ENCODE results near the gene CYP26A1. TPM values are rescaled to one million over a fixed set of nuclear protein-coding genes. Genes with fewer than 3 reads are reported as not detected.

The CYP26A1 gene, protein sequence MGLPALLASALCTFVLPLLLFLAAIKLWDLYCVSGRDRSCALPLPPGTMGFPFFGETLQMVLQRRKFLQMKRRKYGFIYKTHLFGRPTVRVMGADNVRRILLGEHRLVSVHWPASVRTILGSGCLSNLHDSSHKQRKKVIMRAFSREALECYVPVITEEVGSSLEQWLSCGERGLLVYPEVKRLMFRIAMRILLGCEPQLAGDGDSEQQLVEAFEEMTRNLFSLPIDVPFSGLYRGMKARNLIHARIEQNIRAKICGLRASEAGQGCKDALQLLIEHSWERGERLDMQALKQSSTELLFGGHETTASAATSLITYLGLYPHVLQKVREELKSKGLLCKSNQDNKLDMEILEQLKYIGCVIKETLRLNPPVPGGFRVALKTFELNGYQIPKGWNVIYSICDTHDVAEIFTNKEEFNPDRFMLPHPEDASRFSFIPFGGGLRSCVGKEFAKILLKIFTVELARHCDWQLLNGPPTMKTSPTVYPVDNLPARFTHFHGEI
- under 1 TPM in 1 of 2 experiments, not detected in 1; 0.31 TPM for total RNA-seq

DNA sequence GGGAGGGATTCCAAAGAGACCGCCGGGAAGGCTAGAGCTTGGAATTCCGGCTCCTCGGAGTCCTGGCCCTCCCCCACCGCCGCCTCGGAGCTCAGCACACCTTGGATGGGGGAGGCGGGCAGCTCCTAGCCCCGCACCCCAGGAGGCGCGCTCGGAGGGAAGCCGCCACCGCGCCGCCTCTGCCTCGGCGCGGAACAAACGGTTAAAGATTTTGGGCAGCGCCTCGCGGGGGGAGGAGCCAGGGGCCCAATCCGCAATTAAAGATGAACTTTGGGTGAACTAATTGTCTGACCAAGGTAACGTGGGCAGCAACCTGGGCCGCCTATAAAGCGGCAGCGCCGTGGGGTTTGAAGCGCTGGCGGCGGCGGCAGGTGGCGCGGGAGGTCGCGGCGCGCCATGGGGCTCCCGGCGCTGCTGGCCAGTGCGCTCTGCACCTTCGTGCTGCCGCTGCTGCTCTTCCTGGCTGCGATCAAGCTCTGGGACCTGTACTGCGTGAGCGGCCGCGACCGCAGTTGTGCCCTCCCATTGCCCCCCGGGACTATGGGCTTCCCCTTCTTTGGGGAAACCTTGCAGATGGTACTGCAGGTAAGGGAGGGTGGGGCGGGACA, at the start of gene CYP26A1:
Gene CYP26A1 (plus strand): TSS at position 355 of the 608 bp plus-strand sequence. CDS start 42 bp downstream, at position 397.
- peak within 1 kb of the TSS; percentile 3 for H3K27ac Mint-ChIP-seq
- POLR2A ChIA-PET = interaction anchor here (0.9 kb wide), 1 partner anchor 11 kb away, joined by 3 read pairs; no protein-coding TSS in a partner anchor
- ATAC-seq (ENCODE audit: low read depth) = peak; percentile 27
- peak; percentile 58 for DNase-seq
- peaks cover 82% of the 10 kb centered on the region for H3K27me3 Mint-ChIP-seq
- peak within 1 kb of the TSS; percentile 84 for H3K4me3 Mint-ChIP-seq
- no peaks in the 10 kb centered on the region for H3K36me3 Mint-ChIP-seq
- peaks cover 26% of the 10 kb centered on the region for H3K4me1 Mint-ChIP-seq
- H3K9me3 Mint-ChIP-seq = no peaks in the 10 kb centered on the region

DNA sequence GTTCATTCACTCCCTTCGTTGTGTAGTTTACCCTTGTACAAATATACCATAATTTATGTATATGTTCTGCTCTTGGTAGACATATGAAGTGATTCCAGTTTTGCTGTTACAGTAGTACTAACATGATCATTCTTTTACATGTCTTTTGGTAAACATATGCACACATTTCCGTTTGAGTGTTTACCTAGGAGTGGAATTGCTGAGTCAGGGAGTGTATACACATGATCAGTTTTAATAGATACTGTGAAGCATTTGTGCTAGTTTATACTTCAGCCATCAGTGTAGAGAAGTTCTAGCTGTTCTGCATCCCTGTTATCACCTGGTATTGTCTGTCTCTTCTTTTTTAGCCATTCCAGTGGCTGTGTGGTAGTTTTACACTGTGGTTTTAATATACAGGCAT, 47.6 kb upstream of the CYP26A1 start:
- no peak for DNase-seq
- no peak for ATAC-seq (ENCODE audit: low read depth)
- POLR2A ChIA-PET = no interaction called here
- Mint-ChIP-seq H3K9me3 (no peaks in the 10 kb centered on the region), H3K4me3 (no peak overlapping the region), H3K27ac (no peak overlapping the region), H3K27me3 (no peaks in the 10 kb centered on the region), H3K4me1 (no peaks in the 10 kb centered on the region), H3K36me3 (peaks cover 2% of the 10 kb centered on the region)

- no peaks in the 10 kb centered on the region for H3K9me3 Mint-ChIP-seq
- H3K36me3 Mint-ChIP-seq = peaks cover 2% of the 10 kb centered on the region
- POLR2A ChIA-PET = no interaction called here
- ATAC-seq (ENCODE audit: low read depth) = no peak
- H3K4me3 Mint-ChIP-seq = no peak overlapping the region
- no peaks in the 10 kb centered on the region for H3K27me3 Mint-ChIP-seq
- H3K27ac Mint-ChIP-seq = no peak overlapping the region
- no peak for DNase-seq
- H3K4me1 Mint-ChIP-seq = no peaks in the 10 kb centered on the region
Measured at GRCh38 chr10:93027508-93027907, 46.2 kb upstream of the CYP26A1 start.

GRCh38 chr10:93028883-93029282, 44.8 kb upstream of the CYP26A1 start:
- peaks cover 2% of the 10 kb centered on the region for H3K36me3 Mint-ChIP-seq
- POLR2A ChIA-PET = no interaction called here
- H3K4me1 Mint-ChIP-seq = no peaks in the 10 kb centered on the region
- ATAC-seq (ENCODE audit: low read depth) = no peak
- H3K9me3 Mint-ChIP-seq = no peaks in the 10 kb centered on the region
- no peak overlapping the region for H3K27ac Mint-ChIP-seq
- DNase-seq = no peak
- no peak overlapping the region for H3K4me3 Mint-ChIP-seq
- no peaks in the 10 kb centered on the region for H3K27me3 Mint-ChIP-seq

DNA sequence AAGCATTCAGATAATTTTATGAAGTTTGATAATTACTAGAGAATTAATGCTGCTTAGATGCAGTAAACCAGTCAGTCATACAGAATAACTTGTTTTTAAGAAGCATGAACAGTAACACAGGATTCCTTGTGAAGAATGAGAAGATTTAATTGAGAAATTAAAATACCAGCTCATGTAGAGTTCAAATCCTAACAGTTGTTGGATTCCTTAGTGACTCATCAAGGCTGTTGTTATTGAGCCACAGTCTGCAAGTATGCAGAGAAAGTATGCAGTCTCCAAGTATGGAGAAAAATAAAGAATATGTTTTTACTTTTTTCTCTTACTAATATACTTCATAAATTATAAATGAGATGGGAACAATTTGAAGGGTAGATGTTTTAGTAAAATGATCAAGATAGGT, 43.3 kb upstream of the CYP26A1 start:
- no peak for DNase-seq
- POLR2A ChIA-PET = no interaction called here
- ATAC-seq (ENCODE audit: low read depth) = no peak
- Mint-ChIP-seq H3K4me1 (no peaks in the 10 kb centered on the region), H3K27me3 (no peaks in the 10 kb centered on the region), H3K36me3 (peaks cover 2% of the 10 kb centered on the region), H3K27ac (no peak overlapping the region), H3K4me3 (no peak overlapping the region), H3K9me3 (no peaks in the 10 kb centered on the region)

DNA sequence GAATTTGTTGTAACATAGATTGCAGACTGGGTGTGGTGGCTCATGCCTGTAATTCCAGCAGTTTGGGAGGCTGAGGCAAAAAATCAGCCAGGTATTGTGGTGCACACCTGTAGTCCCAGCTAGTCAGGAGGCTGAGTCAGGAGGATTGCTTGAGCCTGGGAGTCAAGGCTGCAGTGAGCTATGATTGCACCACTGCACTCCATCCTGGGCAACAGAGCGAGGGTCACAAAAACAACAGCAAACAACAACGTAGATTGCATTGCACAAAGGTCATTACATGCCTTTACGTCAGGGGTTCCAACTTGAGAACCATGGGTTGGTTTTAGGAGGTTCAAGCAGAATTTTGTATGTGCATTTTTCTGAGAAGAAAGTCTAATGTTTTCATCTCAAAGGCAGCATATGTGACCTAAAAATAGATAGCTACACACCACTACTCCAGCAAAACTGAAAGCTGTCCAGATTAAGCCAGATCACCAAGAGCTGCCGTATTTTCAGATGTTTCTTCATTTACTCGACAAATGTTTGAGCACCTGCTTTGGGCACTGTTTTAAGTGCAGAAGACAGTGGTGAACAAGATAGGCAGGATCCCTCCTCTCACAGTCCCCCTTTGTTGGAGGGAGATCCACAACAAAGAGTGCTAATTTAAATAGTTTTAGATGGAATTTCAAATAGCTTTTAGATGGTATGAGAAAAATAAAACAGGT, 41.4 kb upstream of the CYP26A1 start:
- no peaks in the 10 kb centered on the region for H3K27me3 Mint-ChIP-seq
- ATAC-seq (ENCODE audit: low read depth) (no peak), DNase-seq (no peak)
- no peaks in the 10 kb centered on the region for H3K4me1 Mint-ChIP-seq
- no peak overlapping the region for H3K4me3 Mint-ChIP-seq
- H3K36me3 Mint-ChIP-seq = no peaks in the 10 kb centered on the region
- POLR2A ChIA-PET = no interaction called here
- H3K27ac Mint-ChIP-seq = no peak overlapping the region
- no peaks in the 10 kb centered on the region for H3K9me3 Mint-ChIP-seq

- no peak overlapping the region for H3K4me3 Mint-ChIP-seq
- H3K36me3 Mint-ChIP-seq = no peaks in the 10 kb centered on the region
- no peak for DNase-seq
- H3K27ac Mint-ChIP-seq = no peak overlapping the region
- no peaks in the 10 kb centered on the region for H3K27me3 Mint-ChIP-seq
- POLR2A ChIA-PET = no interaction called here
- no peak for ATAC-seq (ENCODE audit: low read depth)
- H3K9me3 Mint-ChIP-seq = no peaks in the 10 kb centered on the region
- H3K4me1 Mint-ChIP-seq = no peaks in the 10 kb centered on the region
Measured at GRCh38 chr10:93032809-93033137, 40.9 kb upstream of the CYP26A1 start.

GRCh38 chr10:93034426-93034825, 39.3 kb upstream of the CYP26A1 start:
- no peak overlapping the region for H3K27ac Mint-ChIP-seq
- ATAC-seq (ENCODE audit: low read depth) = no peak
- POLR2A ChIA-PET = no interaction called here
- DNase-seq = no peak
- no peaks in the 10 kb centered on the region for H3K4me1 Mint-ChIP-seq
- H3K4me3 Mint-ChIP-seq = no peak overlapping the region
- H3K27me3 Mint-ChIP-seq = no peaks in the 10 kb centered on the region
- H3K36me3 Mint-ChIP-seq = no peaks in the 10 kb centered on the region
- no peaks in the 10 kb centered on the region for H3K9me3 Mint-ChIP-seq

- Mint-ChIP-seq H3K9me3 (no peaks in the 10 kb centered on the region), H3K27ac (no peak overlapping the region), H3K36me3 (peaks cover 1% of the 10 kb centered on the region), H3K27me3 (no peaks in the 10 kb centered on the region), H3K4me3 (no peak overlapping the region), H3K4me1 (peaks cover 3% of the 10 kb centered on the region)
- no peak for ATAC-seq (ENCODE audit: low read depth)
- DNase-seq = no peak
- POLR2A ChIA-PET = no interaction called here
Measured at GRCh38 chr10:93039110-93039509, 34.6 kb upstream of the CYP26A1 start.

DNA sequence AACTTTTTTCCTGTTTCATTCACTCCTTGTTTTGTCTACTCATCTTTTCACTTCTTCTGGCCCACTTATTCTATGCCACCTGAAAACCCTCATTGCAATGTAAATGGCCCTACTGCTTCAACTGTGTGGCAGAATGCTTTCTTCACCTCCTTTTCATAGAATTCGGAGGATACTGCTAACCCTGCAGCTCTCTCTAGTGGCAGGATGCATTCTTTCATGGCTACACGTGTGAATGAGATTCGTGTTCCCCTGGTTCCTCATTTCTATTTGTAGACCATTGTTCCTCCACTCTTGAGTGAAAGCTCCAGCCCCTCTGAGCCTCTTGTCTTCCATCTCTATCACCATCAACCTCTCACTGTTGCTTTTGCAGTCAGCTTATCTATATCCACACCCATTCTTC, 34.0 kb upstream of the CYP26A1 start:
- Mint-ChIP-seq H3K4me1 (peaks cover 3% of the 10 kb centered on the region), H3K9me3 (no peaks in the 10 kb centered on the region), H3K27me3 (no peaks in the 10 kb centered on the region), H3K27ac (no peak overlapping the region), H3K36me3 (peaks cover 1% of the 10 kb centered on the region), H3K4me3 (no peak overlapping the region)
- DNase-seq (no peak), ATAC-seq (ENCODE audit: low read depth) (no peak)
- POLR2A ChIA-PET = no interaction called here

GRCh38 chr10:93054486-93054885, 19.2 kb upstream of the CYP26A1 start:
- H3K27me3 Mint-ChIP-seq = peaks cover 3% of the 10 kb centered on the region
- peaks cover 2% of the 10 kb centered on the region for H3K36me3 Mint-ChIP-seq
- no peak overlapping the region for H3K4me3 Mint-ChIP-seq
- H3K27ac Mint-ChIP-seq = no peak overlapping the region
- ATAC-seq (ENCODE audit: low read depth) = no peak
- no peaks in the 10 kb centered on the region for H3K9me3 Mint-ChIP-seq
- POLR2A ChIA-PET = no interaction called here
- H3K4me1 Mint-ChIP-seq = peaks cover 1% of the 10 kb centered on the region
- no peak for DNase-seq

GRCh38 chr10:93058139-93058538, 15.6 kb upstream of the CYP26A1 start:
- POLR2A ChIA-PET = no interaction called here
- H3K4me3 Mint-ChIP-seq = no peak overlapping the region
- H3K27ac Mint-ChIP-seq = no peak overlapping the region
- no peaks in the 10 kb centered on the region for H3K9me3 Mint-ChIP-seq
- DNase-seq (no peak), ATAC-seq (ENCODE audit: low read depth) (no peak)
- peaks cover 6% of the 10 kb centered on the region for H3K4me1 Mint-ChIP-seq
- peaks cover 2% of the 10 kb centered on the region for H3K36me3 Mint-ChIP-seq
- H3K27me3 Mint-ChIP-seq = peaks cover 19% of the 10 kb centered on the region

GRCh38 chr10:93059975-93060886, 13.5 kb upstream of the CYP26A1 start, which contains the start of gene CYP26C1:
CYP26C1 (plus strand) TSS chr10:93060798; CDS start chr10:93061264, 466 bp downstream.
- Mint-ChIP-seq H3K4me3 (no peak within 1 kb of the TSS), H3K27me3 (peaks cover 38% of the 10 kb centered on the region), H3K36me3 (peaks cover 2% of the 10 kb centered on the region), H3K9me3 (no peaks in the 10 kb centered on the region), H3K27ac (no peak within 1 kb of the TSS), H3K4me1 (peaks cover 9% of the 10 kb centered on the region)
- POLR2A ChIA-PET = no interaction called here
- ATAC-seq (ENCODE audit: low read depth) (no peak), DNase-seq (no peak)
